Endodermal cell (in vitro differentiated cells): ENCODE results near the gene WDR90. TPM values are rescaled to one million over a fixed set of nuclear protein-coding genes. Genes with fewer than 3 reads are reported as not detected.

Experiments
- DNase-seq: peaks from one replicate; pipeline ENCODE4 v3.0.0-alpha.2; 2017
- H3K27ac ChIP-seq: 2 replicates; pipeline ENCODE4 v1.5.1; 2013; ENCODE audit warnings: mild to moderate bottlenecking, low read depth, low read length, moderate library complexity
- H3K27me3 ChIP-seq: 2 replicates; pipeline ENCODE4 v1.6.1; 2013; ENCODE audit warnings: mild to moderate bottlenecking, low read length, moderate library complexity; ENCODE audit not compliant: insufficient read depth, control insufficient read depth, poor library complexity, severe bottlenecking
- H3K36me3 ChIP-seq: 2 replicates; pipeline ENCODE4 v1.7.0; 2013; ENCODE audit warnings: mild to moderate bottlenecking, low read length, moderate library complexity; ENCODE audit not compliant: control insufficient read depth, insufficient read depth
- H3K4me1 ChIP-seq: one replicate; pipeline ENCODE4 v1.7.0; 2013; ENCODE audit warnings: low read length; ENCODE audit not compliant: control insufficient read depth, insufficient read depth
- H3K4me3 ChIP-seq: 2 replicates; pipeline ENCODE4 v1.5.1; 2013; ENCODE audit warnings: mild to moderate bottlenecking, low read length, moderate library complexity
- H3K9ac ChIP-seq: 2 replicates; pipeline ENCODE4 v1.6.1; 2013; ENCODE audit warnings: mild to moderate bottlenecking, low read length, moderate library complexity; ENCODE audit not compliant: poor library complexity, severe bottlenecking; ENCODE audit errors: extremely low read depth
- H3K9me3 ChIP-seq: 2 replicates; pipeline ENCODE4 v1.6.1; 2013; ENCODE audit warnings: mild to moderate bottlenecking, low read length, moderate library complexity; ENCODE audit not compliant: control insufficient read depth
- H3K27ac Mint-ChIP-seq: 2 replicates; pipeline ENCODE4 v1.8.0; 2020; ENCODE audit warnings: mixed read lengths
- H3K27me3 Mint-ChIP-seq: 2 replicates; pipeline ENCODE4 v1.8.0; 2021; ENCODE audit warnings: mild to moderate bottlenecking, mixed read lengths; ENCODE audit not compliant: insufficient read depth
- H3K36me3 Mint-ChIP-seq: 2 replicates; pipeline ENCODE4 v1.8.0; 2020; ENCODE audit warnings: low read depth, mixed read lengths
- H3K4me1 Mint-ChIP-seq: 2 replicates; pipeline ENCODE4 v1.8.0; 2020; ENCODE audit warnings: mixed read lengths
- H3K4me3 Mint-ChIP-seq: 2 replicates; pipeline ENCODE4 v1.8.0; 2020; ENCODE audit warnings: mild to moderate bottlenecking, moderate library complexity, mixed read lengths
- H3K9me3 Mint-ChIP-seq: 2 replicates; pipeline ENCODE4 v1.8.0; 2020; ENCODE audit warnings: mild to moderate bottlenecking, mixed read lengths
- WGBS, 2 experiments: methylation state at CpG; one replicate each; pipeline versions ENCODE4 v1.1.5 to v1.1.7; 2013; ENCODE audit warnings: missing lambda C conversion rate in 2 of 2, mixed read lengths in 1 of 2; ENCODE audit not compliant: insufficient coverage in 1 of 2, insufficient read length in 1 of 2; 5-methylcytosine and 5-hydroxymethylcytosine counted together
- total RNA-seq, 2 donors: library from RNA; stranded (reverse); fragmentation: NEBNext Ultra II Directional in 1 of 2; extraction: Animal tissue kit (Norgen Biotek cat#: 25700) in 1 of 2; gene quantifications; 2 replicates in 1 of 2; 3 replicates in 1 of 2; pipeline ENCODE4 v1.2.1, GENCODE V29; 2021
- TF ChIP-seq, protein P1 (sequence below): fragments of 200-600 bp; sonication (generic); conservative IDR thresholded peaks from 2 replicates; pipeline ENCODE4 v1.5.0; 2021; ENCODE audit warnings: antibody characterized with exemption, mild to moderate bottlenecking

The WDR90 gene
- total RNA-seq, 2 donors from 2014 or later = 112 to 120 TPM

DNA sequence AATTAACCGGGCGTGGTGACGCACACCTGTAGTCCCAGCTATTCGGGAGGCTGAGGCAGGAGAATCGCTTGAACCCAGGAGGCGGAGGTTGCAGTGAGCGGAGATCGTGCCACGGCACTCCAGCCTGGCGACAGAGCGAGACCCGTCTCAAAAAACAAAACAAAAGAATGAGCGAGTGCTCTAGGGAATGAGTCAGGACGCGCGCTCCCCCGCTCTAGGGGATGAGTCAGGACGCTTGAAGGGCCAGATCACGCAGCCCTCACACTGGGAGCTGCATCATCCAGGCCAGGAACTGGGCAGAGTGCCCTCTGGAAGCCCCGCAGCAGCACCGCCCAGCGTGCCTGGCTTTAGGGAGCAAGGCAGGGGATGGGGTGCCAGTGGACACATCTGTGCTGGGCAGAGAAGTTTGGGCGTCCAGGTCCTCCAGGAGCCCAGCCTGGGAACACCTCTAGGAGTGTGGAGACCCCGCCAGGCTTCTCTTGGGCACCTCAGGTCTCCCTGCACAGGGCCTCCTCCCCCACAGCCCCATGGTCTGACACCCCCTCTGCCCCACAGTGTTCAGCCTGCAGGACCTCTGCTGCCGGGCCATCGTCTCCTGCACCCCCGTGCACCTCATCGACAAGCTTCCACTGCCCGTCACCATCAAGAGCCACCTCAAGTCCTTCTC, 22.2 kb upstream of the WDR90 start:
- H3K36me3 Mint-ChIP-seq = peaks cover 10% of the 10 kb centered on the region
- no peaks in the 10 kb centered on the region for H3K27me3 ChIP-seq
- H3K9me3 ChIP-seq = no peaks in the 10 kb centered on the region
- DNase-seq = no peak
- H3K4me1 ChIP-seq = peaks cover 9% of the 10 kb centered on the region
- H3K27ac ChIP-seq = no peak overlapping the region
- no peak overlapping the region for H3K27ac Mint-ChIP-seq
- no peaks in the 10 kb centered on the region for H3K9me3 Mint-ChIP-seq
- no peak overlapping the region for H3K4me3 ChIP-seq
- no peaks in the 10 kb centered on the region for H3K36me3 ChIP-seq
- H3K4me3 Mint-ChIP-seq = no peak overlapping the region
- H3K4me1 Mint-ChIP-seq = peaks cover 5% of the 10 kb centered on the region
- 90 to 91% methylated on average over 21 to 29 of the region's 29 CpGs for WGBS, 2 experiments
- TF ChIP-seq, protein P1, sequence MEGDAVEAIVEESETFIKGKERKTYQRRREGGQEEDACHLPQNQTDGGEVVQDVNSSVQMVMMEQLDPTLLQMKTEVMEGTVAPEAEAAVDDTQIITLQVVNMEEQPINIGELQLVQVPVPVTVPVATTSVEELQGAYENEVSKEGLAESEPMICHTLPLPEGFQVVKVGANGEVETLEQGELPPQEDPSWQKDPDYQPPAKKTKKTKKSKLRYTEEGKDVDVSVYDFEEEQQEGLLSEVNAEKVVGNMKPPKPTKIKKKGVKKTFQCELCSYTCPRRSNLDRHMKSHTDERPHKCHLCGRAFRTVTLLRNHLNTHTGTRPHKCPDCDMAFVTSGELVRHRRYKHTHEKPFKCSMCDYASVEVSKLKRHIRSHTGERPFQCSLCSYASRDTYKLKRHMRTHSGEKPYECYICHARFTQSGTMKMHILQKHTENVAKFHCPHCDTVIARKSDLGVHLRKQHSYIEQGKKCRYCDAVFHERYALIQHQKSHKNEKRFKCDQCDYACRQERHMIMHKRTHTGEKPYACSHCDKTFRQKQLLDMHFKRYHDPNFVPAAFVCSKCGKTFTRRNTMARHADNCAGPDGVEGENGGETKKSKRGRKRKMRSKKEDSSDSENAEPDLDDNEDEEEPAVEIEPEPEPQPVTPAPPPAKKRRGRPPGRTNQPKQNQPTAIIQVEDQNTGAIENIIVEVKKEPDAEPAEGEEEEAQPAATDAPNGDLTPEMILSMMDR = no peak
- no peaks in the 10 kb centered on the region for H3K27me3 Mint-ChIP-seq
- no peak overlapping the region for H3K9ac ChIP-seq

DNA sequence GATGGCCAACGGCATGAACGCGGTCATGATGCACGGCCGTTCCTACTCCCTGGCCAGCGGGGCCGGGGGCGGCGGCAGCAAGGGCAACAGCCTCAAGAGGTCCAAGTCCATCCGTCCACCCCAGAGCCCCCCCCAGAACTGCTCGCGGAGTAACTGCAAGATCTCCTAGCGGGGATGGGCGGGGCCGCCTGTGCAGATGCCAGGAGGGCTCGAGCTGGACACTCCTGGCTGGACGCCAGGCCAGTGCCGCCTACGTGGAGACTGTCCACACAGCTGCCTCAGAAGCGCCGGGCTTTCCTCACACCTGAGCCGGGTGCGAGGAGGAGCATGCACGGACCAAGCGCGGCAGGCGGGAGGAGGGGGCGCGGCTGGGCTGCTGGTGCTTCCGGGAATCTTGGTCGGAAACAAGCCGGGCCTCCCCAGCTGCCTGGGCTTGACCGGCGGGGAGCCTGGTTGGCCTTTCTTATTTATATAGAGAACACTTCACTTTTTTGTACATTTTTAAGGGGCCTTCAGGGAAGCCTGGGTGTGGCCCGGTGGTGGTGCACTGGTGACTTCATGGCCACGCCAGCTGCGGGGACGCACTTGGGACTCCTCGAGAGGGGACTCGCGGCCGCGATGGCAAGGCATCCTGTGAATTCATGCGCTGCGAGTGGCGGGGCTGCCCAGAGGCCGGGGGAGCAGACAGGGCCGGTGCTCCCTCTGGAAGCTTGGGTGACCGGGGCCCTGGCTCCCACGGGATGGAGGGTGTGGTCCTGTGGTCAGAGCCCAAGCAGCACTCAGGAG, 21.5 kb upstream of the WDR90 start:
- peaks cover 10% of the 10 kb centered on the region for H3K36me3 Mint-ChIP-seq
- Histone ChIP-seq H3K36me3 (no peaks in the 10 kb centered on the region), H3K4me1 (peaks cover 9% of the 10 kb centered on the region), H3K9me3 (no peaks in the 10 kb centered on the region), H3K27me3 (no peaks in the 10 kb centered on the region), H3K4me3 (no peak overlapping the region), H3K27ac (no peak overlapping the region), H3K9ac (no peak overlapping the region)
- no peaks in the 10 kb centered on the region for H3K27me3 Mint-ChIP-seq
- H3K4me1 Mint-ChIP-seq = peaks cover under 1% of the 10 kb centered on the region
- 92 to 95% methylated on average over 25 to 50 of the region's 50 CpGs for WGBS, 2 experiments
- H3K9me3 Mint-ChIP-seq = no peaks in the 10 kb centered on the region
- no peak for DNase-seq
- H3K4me3 Mint-ChIP-seq = no peak overlapping the region
- TF ChIP-seq, protein P1 = no peak
- H3K27ac Mint-ChIP-seq = no peak overlapping the region

DNA sequence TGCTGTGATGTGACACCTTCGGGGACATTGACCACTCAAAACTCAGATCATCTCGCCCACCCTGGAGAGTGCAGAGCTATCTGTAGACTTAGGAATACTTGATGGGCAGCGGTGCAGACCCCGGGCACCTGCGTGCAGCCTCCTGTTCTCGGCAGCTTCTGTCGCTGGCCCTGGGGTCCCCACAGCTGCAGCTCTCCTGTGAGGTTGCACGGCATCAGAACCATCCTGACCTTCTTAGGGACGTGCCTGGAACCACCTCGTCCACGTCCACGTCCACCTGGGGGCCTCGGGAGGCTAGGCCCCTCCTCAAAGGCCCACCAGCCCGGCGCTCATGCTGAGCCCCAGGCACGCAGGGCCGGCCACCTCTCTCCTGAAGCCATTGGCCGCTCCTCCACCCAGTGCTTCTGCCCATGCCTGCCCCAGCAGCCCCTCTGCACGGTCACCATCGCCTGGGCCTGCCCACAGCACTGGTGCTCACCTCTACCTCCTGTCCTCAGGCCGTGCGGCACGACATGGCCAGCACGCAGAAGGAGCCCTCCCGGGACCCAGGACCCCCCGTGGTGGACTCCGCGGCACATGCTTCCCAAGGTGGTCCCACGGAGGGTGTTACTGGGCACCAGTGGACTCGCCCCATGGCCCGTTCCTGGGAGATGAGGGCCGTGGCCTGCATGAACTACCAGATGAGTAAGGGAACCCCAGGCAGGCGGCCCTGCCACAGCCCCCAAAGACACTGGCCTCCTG, 20.7 kb upstream of the WDR90 start:
- Mint-ChIP-seq H3K27ac (no peak overlapping the region), H3K36me3 (peaks cover 10% of the 10 kb centered on the region), H3K4me1 (no peaks in the 10 kb centered on the region), H3K9me3 (no peaks in the 10 kb centered on the region), H3K27me3 (no peaks in the 10 kb centered on the region), H3K4me3 (no peak overlapping the region)
- H3K36me3 ChIP-seq = no peaks in the 10 kb centered on the region
- DNase-seq = no peak
- 89 to 90% methylated on average over 18 to 33 of the region's 33 CpGs for WGBS, 2 experiments
- H3K9me3 ChIP-seq = no peaks in the 10 kb centered on the region
- H3K27ac ChIP-seq = peak overlapping the region; percentile 95
- H3K9ac ChIP-seq = no peak overlapping the region
- H3K4me3 ChIP-seq = no peak overlapping the region
- H3K27me3 ChIP-seq = no peaks in the 10 kb centered on the region
- TF ChIP-seq, protein P1 = no peak
- H3K4me1 ChIP-seq = peaks cover 9% of the 10 kb centered on the region
